HG03575 (cell line): Measurements from ENCODE around the gene PALD1.

Experiments used
- ATAC-seq: cut with Tn5 transposase; IDR thresholded peaks from one replicate; pipeline ENCODE4 v1.9.1; 2021; ENCODE audit not compliant: unreplicated experiment, insufficient number of reproducible peaks, low FRiP score; ENCODE audit errors: extremely low read depth

The PALD1 gene

DNA sequence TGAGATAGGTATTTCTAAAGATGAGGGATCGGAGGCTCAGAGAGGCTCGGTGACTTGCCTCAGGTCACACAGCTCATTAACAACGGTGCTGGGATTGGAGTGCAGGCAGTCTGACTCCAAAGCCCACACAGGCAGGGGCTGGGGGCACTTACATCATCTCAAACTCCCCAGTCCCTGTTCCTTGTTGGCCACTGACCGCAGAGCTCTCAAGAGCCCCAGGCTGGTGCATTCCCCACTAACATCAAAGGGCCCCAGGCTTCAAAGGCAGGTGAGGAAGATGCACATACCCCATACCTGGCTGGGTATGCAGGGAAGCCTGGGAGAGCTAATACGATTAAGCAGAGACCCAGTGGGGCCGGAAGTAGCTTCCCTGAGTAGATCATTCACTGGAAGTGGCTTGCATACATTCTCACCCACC lies 23.3 kb upstream of the PALD1 start:
- no peak for ATAC-seq

DNA sequence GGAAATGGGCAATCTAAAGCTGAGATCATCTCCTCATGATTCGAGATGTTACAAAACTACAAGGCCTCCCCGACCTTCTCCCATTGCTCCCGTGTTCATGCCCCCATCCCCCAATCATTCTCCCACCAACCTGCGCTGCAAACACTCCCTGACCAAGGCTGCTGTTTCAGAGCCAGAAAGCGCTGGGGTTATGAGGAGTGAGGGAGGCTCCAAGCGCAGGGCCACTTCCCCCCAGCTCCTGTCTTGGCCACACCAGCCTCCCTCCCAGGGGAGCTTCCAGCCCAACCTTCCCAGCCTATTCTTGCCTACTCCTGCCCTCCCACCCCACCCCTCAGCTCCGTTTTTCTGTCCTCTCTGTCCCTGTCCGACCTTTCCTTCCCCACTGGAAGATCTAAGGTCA lies 22.4 kb upstream of the PALD1 start:
- no peak for ATAC-seq

DNA sequence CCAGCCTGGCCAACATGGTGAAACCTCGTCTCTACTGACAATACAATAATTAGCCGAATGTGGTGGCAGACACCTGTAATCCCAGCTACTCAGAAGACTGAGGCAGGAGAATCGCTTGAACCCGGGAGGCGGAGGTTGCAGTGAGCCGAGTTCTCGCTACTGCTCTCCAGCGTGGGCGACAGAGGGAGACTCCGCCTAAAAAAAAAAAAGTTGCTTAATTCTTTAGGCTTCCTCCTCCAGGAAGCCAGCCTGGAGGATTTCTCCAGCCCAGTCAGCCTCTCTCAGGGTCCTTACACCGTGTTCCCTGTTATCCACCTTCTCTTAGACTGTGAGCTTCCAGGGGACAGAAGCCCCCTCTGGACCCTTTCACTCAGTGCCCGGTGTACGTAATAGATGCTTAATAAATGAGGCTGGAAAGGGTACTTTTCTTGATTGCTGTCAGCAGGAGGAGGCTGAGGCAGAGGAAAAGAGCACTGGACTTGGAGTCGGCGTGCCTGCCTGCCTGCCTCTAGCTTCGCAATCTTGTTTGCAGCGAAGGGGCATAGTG lies 20.7 kb upstream of the PALD1 start:
- ATAC-seq = no peak

DNA sequence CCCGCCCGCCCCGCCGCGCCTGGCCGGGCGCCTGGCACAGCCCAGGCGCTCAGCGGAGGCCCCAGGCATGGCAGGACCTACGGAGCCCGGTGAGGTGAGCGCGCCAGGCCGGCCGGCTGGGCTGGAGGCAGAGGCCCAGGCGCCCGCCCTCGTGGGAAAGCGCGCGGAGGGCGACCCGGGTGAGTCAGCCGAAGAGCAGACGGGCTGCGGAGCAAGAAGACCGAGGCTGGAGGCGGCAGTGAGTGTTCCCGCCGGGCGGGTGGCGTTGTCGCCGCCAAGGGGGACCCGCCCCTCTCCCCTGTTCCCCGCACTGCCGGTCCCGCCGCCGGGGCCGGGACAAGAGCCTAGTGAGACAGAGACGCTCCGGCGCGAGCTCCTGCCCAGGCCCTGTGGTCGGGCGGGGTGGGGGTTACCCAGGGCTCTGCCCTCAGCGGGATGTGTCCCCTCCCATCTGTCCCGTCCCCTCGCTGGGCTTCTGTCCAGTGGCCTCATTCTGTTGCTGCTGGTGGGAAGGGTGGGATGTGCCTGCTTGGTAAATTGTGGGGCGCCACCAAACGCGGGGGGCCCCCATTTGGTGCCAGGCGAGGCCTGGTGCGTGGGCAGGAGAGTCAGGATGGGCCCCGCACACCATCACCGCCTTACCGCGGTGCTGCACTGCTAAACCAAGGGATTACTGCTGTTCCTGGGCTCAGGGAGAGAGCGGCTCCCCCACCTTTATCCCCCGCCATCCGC lies 20.1 kb upstream of the PALD1 start:
- ATAC-seq = no peak

DNA sequence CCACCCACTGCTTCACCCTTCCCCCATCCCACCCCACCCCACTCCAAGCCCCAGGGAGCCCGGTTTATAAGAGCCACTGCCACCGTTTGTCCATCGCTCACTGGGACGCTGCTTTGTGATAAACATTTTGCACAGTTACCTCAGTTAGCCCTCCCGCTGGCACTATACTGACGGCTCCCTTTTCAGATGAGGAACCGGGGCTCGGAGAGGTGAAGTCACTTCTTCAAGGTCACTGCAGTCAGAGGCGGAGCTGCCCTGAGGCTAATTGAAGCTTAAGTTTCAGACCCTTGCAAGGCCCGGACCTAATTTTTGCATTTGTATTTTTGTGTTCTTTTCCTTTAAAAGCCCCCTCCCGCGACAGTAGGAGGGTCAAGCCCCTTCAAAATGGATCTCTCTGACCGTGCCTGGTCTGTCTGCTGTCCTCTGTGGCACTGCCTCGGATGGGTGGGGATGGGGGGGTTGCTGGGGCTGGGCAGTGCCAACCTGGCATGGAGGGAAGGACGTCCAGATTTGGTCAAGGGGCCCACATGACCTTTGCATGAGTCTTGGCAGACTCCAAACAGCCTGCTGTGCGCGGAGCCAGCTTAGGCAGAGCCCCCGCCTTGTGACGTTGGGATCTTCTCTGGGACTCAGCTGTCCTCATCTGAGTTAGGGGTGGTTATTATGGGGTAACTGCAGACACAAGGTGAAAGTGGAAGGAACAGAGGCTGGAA lies 19.4 kb upstream of the PALD1 start:
- ATAC-seq = no peak

DNA sequence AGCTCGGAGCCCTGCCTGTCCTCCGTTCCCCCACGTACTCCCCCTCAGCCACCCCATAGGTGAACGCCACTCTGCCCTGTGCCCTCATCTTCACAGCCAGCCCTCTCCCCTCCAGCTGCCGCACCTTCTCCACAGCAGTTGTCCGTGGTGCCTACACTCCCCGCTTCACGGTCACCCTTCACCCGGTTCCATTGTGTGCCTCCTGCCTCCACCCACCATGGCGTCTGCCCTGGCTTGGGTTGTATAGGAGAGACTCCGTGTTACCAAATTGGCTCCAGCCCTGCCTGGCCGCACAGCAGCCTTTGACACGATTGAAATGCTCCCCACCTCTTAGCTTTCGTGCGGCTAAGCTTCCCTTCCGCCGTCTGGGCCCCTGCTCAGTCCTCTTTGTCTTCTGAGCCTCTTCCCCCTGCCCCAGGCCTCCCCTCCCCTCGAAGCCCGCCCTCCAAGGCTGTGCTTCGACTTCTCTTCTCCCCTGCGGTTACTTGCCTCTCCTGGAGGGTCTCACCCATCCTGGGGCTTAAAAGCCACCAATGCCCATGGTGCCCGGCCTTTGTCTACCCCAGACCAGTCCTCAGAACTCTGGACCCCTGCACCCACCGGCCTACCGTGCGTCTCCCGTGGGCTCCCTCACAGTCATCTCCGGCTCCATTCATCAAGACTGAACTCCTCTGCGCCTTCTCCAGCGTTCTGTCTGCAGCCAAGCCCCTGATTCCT lies 18.6 kb upstream of the PALD1 start:
- ATAC-seq = no peak

DNA sequence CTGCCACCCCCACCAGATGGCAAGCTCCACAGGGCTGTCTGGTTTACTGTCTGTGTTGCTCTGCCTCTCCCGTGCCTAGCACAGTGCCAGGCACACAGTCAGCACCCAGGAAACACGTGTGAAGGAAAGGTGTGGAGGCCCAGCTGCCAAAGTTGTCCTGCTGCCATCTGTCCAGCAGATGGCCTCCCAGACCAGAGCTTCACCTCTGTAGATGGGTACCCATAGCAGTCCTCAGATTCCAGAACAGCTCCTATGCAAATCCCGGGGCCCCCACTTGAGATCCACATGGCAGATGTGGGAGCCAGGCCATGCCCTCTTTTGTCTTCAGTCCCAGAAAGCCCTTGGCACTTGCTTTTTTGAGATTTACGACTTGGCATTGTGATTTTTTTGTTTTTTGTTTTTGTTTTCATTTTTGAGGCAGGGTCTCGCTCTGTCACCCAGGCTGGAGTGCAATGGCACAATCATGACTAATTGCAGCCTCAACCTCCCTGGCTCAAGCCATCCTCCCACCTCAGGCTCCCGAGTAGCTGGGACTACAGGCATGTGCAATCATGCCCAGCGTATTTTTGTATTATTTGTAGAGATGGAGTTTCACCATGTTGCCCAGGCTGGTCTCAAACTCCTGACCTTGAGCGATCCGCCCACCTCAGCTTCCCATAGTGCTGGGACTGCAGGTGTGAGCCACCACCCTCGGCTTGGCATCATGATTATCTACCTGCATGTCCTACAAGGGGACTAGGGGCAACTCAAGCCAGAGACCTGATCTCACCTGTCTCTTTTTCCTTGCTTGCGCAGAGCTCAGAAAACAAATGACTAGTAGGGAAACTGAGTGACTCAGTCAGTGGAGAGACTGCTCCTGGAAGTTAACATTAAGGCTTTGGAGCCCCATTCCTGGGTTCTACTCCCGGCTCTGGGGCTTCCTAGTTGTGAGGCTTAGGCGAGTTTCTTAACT lies 16.9 kb upstream of the PALD1 start:
- ATAC-seq = no peak

DNA sequence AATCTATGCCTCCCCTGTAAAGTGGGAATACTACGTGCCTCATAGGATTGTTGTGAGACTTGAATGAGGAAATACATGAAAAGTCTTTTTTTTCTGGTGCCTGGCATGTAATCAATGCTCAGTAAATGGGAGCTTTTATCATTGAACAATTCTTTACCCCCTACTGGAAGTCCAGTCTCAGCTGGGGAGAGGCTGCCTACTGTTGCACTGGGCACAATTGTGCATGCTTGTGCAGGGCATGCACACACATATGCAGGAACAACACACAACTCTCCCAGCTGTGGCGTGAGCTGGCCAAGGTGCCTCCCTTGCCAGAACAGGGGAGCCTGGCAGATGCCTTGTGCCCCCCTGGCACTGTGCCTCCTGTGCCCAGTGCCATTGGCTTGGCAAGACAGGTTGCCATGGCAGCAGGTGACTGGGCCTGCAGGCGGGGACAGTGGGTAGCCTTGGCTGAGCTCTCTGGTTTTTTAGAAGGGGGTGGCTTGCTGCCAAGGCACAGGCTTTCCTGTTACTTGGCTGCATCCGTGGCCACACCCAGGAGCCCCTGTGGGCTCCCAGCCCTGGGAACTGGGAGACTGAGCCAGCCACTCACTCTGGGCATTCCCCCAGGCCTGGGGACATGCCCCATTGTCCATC lies 16.1 kb upstream of the PALD1 start:
- ATAC-seq = no peak

DNA sequence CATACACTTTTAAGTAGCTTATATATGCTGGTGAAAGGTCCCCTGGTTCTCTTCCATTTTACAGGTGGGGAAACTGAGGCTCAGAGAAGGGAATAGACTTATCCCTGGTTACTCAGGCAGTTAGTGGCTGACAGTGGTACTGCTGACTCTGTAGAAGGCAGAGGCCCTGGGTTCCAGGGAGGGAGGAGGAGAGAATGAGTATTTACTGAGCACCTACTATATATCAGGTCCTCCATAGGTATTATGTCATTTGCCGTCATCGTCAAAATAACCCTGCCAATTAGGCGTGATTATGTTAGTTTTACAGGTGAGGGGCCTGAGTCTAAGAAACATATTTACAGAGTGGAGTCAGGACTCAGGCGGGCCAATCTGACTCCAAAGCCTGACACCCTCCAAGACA lies 13.3 kb upstream of the PALD1 start:
- no peak for ATAC-seq

DNA sequence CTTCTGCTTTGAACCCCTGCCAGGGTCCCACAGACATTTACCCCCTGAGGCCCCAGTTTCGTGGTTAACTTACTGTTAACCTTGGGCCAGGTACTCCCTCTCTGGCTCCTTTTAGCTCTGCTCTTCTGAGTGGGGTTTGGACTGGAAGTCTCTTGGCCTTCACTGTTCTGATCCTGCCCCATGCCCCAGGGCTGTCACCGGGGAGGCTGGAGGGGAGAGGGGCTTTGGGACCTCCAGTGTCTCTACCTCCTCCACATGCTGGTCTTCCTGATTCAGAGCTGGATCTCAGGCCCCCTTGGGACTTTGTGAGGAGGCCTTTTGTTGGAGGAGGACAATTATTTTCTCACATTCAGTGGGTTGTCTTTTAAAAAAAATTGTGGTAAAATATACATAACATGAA lies 12.7 kb upstream of the PALD1 start:
- no peak for ATAC-seq

DNA sequence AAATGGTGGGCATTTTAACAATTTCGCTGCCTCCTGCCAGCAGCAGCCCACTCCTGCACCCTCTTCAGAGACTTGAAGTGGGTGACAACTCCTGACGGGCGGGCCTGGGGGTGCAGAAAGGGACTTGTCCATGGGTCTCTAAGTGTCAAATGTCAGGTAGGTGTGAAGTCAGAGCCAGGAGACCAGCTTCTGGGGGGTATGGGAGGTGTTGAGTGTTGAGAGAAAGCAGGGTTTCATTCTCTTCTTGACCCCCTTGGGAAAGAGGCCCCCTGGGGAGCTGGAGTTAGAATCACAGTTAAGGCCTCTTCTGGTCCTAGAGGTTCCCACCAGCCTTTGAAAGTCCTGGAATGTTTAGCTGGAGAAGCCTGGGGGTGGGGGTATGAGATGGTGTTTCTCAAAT lies 11.6 kb upstream of the PALD1 start:
- no peak for ATAC-seq

DNA sequence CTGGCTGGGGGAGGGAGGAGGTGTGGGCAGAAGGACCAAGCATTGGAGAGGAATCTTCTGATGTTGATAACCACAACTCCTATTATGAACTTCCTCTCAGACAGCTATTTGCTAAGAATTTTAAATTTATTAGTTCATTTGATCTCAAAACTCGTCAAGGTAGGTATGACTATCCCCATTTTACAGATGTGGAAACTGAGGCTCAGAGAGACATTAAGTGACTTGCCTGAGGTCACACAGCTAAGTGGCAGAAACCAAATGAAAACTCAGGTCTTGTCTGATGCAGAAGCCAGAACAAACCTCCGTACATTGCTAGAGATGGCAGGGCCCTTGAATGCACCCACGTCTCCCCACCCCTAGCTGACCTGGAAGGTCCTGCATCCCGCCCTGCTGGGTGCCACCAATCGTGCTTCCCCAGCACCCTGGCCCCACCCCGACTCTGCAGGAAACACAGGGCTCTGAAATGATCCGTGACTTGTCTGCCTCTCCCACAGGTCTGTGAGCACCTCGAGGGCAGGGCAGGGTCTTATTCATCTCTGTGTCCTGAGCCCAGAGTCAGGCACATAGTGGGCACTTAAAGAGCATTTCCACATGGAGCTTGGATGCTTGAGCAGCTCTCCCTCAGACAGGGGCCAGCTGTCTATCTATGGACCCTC lies 5.6 kb upstream of the PALD1 start:
- ATAC-seq = no peak

DNA sequence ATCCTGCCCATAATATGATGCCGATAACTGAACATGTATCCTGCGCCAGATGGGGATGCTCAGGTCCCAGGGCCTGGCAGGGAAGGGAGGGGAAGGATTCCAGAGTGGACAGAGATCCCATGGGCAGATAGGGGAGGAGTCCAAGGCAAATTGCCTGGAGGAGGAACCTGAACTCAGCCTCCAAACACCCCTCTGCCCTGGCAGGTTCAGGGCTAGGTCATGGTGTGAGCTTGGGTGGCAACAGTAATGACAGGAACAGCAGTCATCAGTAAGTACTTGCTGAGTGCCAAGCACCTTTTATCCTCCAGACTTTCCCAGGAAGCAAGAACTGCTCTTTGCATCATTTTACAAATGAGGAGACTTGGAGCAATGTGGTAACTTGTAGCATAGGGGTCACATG lies 3.8 kb upstream of the PALD1 start:
- ATAC-seq = no peak

DNA sequence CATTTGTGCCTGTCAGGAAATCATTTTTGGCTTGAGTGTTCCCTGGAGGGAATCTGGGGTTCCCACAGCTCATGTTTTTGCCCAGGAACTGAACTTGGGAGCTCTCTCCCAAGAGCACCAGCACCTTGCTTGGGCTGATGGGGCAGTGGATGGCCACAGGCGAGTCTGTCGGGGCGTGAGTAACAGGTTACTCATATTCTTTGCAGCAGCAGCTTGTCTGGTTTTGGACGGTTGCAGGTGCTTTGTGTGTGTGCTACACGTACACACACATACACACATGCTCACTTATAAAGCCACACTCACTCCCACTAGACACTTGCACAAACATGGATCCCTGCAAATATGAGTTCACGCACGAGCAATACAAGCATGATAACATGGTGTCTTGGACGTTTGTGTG lies 2.9 kb upstream of the PALD1 start:
- ATAC-seq = no peak

DNA sequence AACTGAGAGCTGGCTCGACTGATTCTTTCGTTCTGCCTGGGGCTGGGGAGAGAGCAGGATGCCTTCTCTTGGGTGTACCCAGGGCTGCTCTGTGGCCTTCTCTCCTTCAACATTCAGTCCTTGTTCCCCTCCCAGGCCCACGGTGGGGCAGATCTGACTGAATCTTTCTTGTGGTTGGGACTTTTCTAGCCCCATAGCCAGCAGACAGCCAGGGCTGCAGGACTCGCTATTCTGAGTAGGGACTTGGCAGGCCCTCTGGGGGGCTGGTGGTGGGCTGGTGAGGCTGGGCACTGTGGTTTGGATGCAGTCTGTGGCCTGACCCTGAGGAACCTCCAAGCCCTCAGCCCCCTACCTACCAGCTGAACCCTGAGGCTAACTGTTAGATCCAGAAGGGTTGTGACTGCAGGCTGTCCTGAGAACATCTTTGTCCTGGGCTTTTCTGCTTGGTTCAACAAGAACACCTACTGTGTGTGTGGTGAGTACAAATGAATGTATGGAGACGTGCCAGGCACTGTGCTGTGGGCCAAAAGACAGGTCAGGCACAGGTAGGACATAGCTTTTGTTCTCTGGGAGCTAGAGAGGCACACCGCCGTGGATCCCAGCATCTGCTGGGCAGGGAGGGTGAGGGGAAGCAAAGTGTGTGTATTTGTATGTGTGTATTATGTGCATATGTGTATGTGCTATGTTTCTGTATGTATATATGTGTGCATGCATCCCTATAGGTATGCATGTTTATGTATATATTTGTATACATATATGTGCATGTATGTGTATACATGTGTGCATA lies 2.1 kb upstream of the PALD1 start:
- ATAC-seq = no peak

DNA sequence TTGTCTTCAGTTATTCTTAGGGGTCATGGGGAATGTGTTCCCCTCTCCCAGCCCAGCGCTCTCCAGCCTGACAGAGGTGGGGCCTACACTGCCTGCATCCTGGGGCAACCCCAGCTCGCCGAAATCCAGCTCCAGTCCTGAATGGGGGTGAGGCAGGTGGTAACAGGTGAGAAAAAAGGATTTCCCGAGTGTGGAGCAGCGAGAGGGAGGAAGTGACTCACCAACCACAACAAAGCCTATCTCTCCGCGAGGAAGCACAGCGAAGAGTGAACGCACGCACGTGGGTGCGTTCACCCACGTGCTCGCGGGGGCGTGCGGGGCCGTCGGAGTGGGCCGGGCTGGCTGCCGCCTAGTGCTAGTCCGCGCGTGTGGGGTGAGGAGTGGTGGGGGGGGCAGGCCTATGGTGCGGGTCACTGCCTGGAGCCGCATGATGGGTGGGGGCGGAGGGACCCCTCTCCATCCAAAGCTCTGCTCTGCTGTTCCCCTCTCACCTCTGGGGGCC lies 855 bp upstream of the PALD1 start:
- no peak for ATAC-seq

DNA sequence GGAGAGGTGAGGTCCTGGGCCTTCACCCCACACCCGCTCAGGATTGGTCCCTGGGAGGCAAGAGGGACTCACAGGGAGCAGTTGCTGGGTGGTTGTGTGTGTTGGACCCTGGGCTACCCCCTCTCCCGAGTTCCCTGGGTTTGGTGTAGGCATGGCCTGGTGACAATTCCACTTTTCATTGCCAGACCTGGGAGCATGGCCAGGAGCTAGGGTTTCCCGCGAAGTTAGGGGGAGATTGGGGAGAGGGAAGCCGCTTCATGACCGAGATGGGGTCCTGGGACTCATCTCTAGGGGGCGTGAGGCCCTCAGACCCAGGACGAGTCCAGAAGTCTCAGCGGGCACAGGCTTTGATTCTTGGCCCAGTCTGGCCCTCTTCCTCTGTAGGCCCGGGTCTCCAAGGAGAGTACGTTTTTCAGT lies 606 bp downstream of the PALD1 start:
- no peak for ATAC-seq
